Parathyroid adenoma (tissue), 2 donors: ENCODE data around the gene ZCCHC24.

Experiments
- H2AFZ ChIP-seq: fragments of 300-600 bp; sonication (generic); one replicate; pipeline ENCODE4 v1.7.0; 2017; ENCODE audit warnings: antibody characterized with exemption, mild to moderate bottlenecking
- H3K27ac ChIP-seq: fragments of 300-600 bp; sonication (generic); one replicate; pipeline ENCODE4 v1.7.0; 2017
- H3K27me3 ChIP-seq: fragments of 300-600 bp; sonication (generic); one replicate; pipeline ENCODE4 v1.7.0; 2017; ENCODE audit warnings: low read length; ENCODE audit not compliant: control insufficient read depth, insufficient read depth
- H3K36me3 ChIP-seq: fragments of 300-600 bp; sonication (generic); one replicate; pipeline ENCODE4 v1.7.0; 2017; ENCODE audit warnings: low read length; ENCODE audit not compliant: control insufficient read depth, insufficient read depth
- H3K4me1 ChIP-seq: fragments of 300-600 bp; sonication (generic); one replicate; pipeline ENCODE4 v1.7.0; 2017; ENCODE audit warnings: control low read depth
- H3K4me2 ChIP-seq: fragments of 300-600 bp; sonication (generic); one replicate; pipeline ENCODE4 v1.7.0; 2017; ENCODE audit warnings: low read length
- H3K4me3 ChIP-seq: fragments of 300-600 bp; sonication (generic); one replicate; pipeline ENCODE4 v1.7.0; 2017; ENCODE audit warnings: low read depth, low read length
- H3K79me2 ChIP-seq: fragments of 300-600 bp; sonication (generic); one replicate; pipeline ENCODE4 v1.7.0; 2017; ENCODE audit warnings: control low read depth
- H3K9ac ChIP-seq: fragments of 300-600 bp; sonication (generic); one replicate; pipeline ENCODE4 v1.7.0; 2017; ENCODE audit warnings: mild to moderate bottlenecking
- H3K9me3 ChIP-seq: fragments of 300-600 bp; sonication (generic); one replicate; pipeline ENCODE4 v1.7.0; 2017; ENCODE audit warnings: low read length; ENCODE audit not compliant: control insufficient read depth
- CTCF ChIP-seq: fragments of 300-600 bp; sonication (generic); IDR thresholded peaks from one replicate; pipeline ENCODE4 v1.7.0; 2017; ENCODE audit warnings: antibody characterized with exemption, mild to moderate bottlenecking
- donor health status: primary hyperparathyroidism.

ZCCHC24 gene

GRCh38 chr10:79402951-79403350 lies 42.5 kb downstream of the ZCCHC24 start:
- no peak for TF ChIP-seq CTCF
- Histone ChIP-seq H3K27ac (no peak overlapping the region), H3K4me1 (peaks cover 47% of the 10 kb centered on the region), H3K9ac (no peak overlapping the region), H3K36me3 (no peaks in the 10 kb centered on the region), H3K4me3 (no peak overlapping the region), H2AFZ (no peak overlapping the region), H3K9me3 (no peaks in the 10 kb centered on the region), H3K27me3 (no peaks in the 10 kb centered on the region), H3K4me2 (no peak overlapping the region), H3K79me2 (peaks cover 3% of the 10 kb centered on the region)

- TF ChIP-seq CTCF: no peak
- no peak overlapping the region for H3K27ac ChIP-seq
- no peaks in the 10 kb centered on the region for H3K36me3 ChIP-seq
- no peak overlapping the region for H3K4me2 ChIP-seq
- H3K79me2 ChIP-seq: peaks cover 3% of the 10 kb centered on the region
- H3K4me3 ChIP-seq: no peak overlapping the region
- peaks cover 47% of the 10 kb centered on the region for H3K4me1 ChIP-seq
- H3K9ac ChIP-seq: no peak overlapping the region
- H3K9me3 ChIP-seq: no peaks in the 10 kb centered on the region
- H2AFZ ChIP-seq: no peak overlapping the region
- H3K27me3 ChIP-seq: no peaks in the 10 kb centered on the region
Measured at GRCh38 chr10:79402625-79402946, 42.8 kb downstream of the ZCCHC24 start.

GRCh38 chr10:79401015-79401921 lies 44.2 kb downstream of the ZCCHC24 start:
- Histone ChIP-seq H3K9me3 (no peaks in the 10 kb centered on the region), H3K4me2 (no peak overlapping the region), H3K4me3 (no peak overlapping the region), H3K36me3 (no peaks in the 10 kb centered on the region), H3K27me3 (no peaks in the 10 kb centered on the region), H3K79me2 (peaks cover 3% of the 10 kb centered on the region), H3K9ac (no peak overlapping the region), H3K4me1 (peaks cover 41% of the 10 kb centered on the region), H3K27ac (peak overlapping the region; percentile 12), H2AFZ (no peak overlapping the region)
- no peak for TF ChIP-seq CTCF

- H3K27me3 ChIP-seq: no peaks in the 10 kb centered on the region
- H3K4me1 ChIP-seq: peaks cover 32% of the 10 kb centered on the region
- H3K27ac ChIP-seq: peak overlapping the region; percentile 87
- H3K9ac ChIP-seq: no peak overlapping the region
- peaks cover 3% of the 10 kb centered on the region for H3K79me2 ChIP-seq
- no peak overlapping the region for H3K4me3 ChIP-seq
- TF ChIP-seq CTCF: peak; percentile 55
- H2AFZ ChIP-seq: no peak overlapping the region
- H3K36me3 ChIP-seq: no peaks in the 10 kb centered on the region
- no peaks in the 10 kb centered on the region for H3K9me3 ChIP-seq
- no peak overlapping the region for H3K4me2 ChIP-seq
Measured at GRCh38 chr10:79400146-79401004, 45.0 kb downstream of the ZCCHC24 start.
